HG03025 (cell line): ENCODE measurements around the gene CHCHD6.
A peak's percentile ranks its signal among the peaks of the same experiment; 100 is the strongest.

Experiments used
- ATAC-seq: cut with Tn5 transposase; IDR thresholded peaks from one replicate; pipeline ENCODE4 v1.9.1; 2021; ENCODE audit warnings: mild to moderate bottlenecking, moderate library complexity; ENCODE audit not compliant: unreplicated experiment, low FRiP score

Gene CHCHD6

DNA sequence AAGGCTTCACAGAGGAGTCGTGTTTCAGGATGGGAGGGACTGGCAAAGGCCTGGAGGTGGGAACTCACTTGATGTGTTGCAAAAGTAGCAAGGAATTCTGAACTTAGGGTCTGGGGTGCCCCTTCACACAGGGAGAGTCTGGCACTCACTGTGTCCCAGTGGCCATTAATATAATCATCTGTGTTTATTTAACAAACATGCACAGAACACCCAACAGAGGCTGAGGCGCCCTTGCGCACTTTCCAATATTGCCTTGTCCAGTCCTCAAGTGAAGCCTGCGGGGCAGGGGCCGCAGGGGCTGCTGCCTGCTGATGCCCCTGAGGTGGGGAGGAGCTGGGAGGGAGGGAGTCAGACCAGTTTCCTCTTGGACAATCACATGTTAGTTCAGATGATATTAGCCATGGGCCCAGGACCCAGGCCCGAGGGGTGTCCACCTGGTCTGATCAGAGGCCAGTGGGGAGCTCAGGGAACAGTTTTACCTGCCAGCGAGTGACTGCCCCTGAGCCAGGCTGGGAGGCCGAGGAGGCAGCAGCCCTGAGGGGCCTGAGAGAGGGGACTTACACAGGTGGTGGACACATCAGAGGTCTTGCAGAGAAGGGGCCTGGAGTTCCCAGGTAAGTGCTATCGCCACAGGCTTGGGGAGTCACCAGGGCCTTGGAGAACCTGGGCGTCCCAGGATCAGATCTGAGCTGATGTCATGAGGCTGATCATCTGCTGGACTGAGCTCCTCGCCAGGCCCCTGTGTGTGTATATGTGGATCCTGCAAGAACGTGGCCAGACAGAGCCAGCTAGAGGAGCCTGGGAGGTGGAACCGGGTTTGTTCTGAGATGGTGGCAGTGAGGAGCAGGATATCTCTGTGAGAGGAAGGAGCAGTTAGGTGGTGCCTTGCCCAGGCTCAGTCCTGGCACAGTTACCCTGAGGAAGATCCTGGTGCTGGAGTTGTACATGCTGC, 35.3 kb upstream of the CHCHD6 start:
- no peak for ATAC-seq

GRCh38 chr3:126671521-126671920, 32.5 kb upstream of the CHCHD6 start:
- ATAC-seq, result no peak

DNA sequence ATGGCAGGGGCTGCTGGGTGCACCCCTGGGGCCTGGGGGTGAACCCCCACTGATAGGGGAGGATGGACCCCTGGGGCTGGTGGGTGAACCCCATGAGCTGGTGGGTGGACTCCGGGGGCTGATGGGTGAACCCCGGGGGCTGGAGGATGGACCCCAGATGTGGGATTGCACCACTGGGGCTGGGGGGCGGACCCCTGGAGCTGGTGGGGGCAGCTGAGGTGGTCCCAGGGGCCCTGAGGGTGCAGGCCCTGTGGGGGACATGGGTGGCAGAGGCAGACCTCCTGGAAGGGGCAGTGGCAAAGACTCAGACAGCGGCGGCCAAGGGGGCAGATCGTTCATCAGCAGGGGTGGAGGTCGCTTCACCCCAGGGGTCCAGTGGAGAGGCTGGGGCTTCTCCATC, 31.7 kb upstream of the CHCHD6 start:
- ATAC-seq, result no peak

GRCh38 chr3:126672741-126673140, 31.3 kb upstream of the CHCHD6 start:
- ATAC-seq, result no peak

DNA sequence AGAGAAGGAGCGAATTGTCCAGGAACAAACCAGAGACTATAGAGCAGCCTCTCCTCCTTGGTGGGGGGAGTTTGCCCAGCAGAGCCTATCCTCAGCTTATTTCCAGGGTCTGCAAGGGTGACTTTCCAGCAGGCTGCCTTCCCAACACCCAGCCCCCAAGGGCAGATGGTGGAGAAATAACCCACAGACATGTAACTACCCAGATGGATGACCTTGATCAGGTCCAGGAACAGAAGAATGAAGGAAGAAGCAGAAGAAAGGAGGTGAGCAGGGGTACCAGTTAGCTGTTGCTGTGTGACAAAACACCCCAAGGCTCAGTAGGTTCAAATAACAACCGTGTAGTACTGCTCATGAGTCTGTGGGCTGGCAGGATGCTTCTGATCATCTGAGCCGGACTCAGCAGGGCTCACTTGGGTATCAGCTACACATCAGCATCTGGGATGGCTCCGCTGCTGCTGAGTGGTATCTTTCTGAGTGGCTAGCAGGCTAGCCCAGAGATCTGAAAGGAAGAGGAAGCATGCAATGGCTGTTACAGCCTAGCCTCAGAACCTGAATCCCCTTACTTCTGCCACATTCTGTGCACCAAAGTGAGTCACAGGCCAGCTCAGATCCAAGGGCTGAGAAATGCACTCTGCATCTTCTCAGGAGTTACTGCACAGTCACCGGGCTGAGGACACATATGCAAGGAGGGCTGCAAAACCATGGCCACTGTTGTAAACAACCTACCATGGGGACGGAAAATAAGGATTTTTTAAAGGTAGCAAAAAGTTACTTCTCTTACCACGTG, 26.9 kb upstream of the CHCHD6 start:
- ATAC-seq, result no peak

- ATAC-seq, result no peak
These were observed 26.1 kb upstream of the CHCHD6 start for GRCh38 chr3:126677862-126678503.

- peak; percentile 57 for ATAC-seq
These were observed 25.2 kb upstream of the CHCHD6 start for GRCh38 chr3:126678693-126679317.

GRCh38 chr3:126679318-126679751, 24.7 kb upstream of the CHCHD6 start:
- peak; percentile 41 for ATAC-seq

DNA sequence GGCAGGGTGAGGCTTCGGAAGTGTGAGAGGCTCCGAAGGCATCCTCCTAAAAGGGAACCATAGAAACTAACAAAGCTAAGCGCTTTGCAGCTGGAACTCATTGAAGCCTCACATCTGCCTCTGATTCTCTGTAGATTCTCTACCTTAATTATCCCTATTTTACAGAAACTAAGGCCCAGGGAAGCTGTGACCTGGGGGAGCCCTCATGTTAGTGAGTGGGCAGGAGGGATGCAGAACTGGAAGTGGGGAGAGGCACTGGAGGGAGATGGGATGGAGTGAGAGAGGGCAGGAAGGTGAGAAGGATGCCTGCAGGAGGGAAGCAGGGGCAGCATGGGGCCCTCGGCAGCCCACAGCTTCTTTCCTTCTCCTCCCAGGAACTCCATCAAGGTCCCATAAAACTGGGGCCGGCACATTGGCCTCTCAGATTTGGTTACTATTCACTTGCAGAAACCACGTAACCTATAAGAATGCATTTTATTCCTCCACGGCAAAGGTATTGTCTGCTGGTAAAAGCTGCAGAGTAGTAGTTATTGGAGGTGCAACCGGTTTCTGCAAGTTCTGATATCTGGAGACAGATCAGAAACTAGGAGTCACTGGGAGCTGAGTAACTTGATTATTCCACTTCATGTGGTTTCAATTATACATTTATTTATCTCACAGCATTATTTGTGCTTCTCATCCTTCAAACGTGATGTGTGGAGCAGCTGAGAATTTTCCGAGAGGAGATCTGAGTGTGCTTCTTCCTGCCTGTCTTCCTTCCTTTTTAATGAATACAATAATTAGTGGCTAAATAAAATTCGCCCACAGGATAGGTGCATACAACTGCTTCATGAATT, 24.0 kb upstream of the CHCHD6 start:
- ATAC-seq, result no peak

DNA sequence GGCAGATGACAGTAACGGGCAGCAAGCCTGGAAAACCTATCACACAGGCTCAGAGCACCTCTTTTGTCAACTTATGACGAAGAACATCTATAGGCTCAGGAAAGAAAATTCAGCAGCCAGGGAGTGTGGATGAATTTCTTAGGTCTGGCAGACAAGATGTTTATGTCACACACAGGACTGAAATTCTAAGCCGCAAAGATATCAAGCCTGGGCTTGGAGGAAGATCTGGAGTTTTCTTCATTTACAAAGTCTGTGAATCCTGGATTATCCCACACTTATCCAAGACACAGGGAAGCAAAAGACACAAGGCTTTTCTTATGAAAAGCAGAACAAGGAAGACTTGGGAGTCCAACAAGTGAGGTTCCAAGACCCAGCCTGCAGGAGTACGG, 23.4 kb upstream of the CHCHD6 start:
- ATAC-seq, result no peak

- ATAC-seq, result no peak
These were observed 22.0 kb upstream of the CHCHD6 start for GRCh38 chr3:126682009-126682408.

DNA sequence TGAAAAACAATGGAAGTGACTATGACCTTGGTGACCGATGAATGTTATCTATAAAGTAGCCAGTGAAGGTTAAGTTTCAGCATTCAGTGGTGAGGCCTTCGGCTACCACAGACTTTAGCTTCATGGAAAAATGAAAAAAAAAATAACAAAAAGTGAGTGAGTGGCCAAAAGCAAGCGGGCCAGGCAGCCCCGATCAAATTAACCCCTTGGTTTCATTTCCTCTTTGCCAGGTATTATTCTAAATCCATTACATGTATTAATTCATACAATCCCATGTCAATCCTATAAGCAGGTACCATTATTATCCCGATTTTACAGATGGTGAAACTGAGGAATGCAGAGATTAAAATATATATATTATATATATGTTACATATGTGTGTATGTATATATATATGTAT, 21.0 kb upstream of the CHCHD6 start:
- no peak for ATAC-seq

DNA sequence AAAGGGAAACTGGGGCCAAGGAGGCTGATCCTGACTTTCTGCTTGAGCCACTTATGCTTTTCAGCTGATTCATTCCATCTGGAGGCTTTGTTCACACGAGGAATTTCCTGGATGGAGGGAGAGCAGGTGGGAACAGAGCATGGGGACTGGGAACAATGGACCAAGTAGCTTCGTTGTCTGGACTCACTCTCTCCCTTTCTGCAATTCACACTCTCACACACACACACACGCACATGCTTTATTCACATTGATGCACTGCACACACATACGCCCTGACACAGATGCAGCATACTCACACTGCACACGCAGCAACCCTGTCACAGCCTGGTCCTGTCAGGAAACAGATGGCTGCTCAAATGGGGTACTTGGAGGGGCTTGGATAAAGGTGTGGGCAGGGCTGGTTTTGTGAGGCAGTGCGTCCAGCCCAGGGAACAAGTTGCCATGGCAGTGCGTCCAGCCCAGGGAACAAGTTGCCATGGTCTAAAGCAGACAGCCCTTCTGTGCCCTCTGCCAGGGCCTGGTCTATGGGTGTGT, 19.8 kb upstream of the CHCHD6 start:
- ATAC-seq, result no peak

- no peak for ATAC-seq
These were observed 19.0 kb upstream of the CHCHD6 start for GRCh38 chr3:126685021-126685420.

DNA sequence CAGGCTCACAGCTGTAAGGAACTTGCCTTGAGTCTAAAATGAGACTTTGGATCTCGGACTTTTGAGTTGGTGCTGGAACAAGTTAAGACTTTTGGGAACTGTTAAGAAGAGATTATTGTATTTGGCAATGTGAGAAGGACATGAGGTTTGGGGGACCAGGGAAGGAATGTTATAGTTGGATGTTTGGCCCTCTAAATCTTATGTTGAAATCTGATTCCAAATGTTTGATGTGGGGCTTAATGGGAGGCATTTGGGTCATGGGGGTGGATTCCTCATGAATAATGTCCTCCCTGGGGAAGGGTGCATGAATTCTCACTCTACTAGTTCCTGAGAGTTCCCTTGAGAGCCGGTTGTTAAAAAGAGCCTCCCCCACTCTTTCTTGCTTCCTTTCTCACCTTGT, 18.5 kb upstream of the CHCHD6 start:
- no peak for ATAC-seq

DNA sequence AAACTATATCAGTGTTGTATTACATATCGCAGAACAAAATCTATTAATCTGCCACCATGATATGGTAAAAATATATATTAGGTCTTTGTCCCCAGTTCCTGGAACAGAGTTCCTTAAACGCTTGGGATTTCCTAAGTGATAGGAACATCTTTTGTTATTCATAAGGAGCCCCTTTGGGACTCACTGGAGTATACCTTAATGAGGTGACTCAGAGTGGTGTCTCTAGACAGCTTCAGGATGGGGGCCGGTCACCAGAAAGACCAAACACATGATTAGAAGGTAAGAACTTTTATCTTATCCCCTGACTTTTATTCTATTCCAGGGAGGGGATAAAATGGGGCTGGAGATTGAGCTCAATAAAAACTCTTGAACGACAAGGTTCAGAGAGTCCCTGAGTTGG, 12.3 kb upstream of the CHCHD6 start:
- ATAC-seq, result no peak

GRCh38 chr3:126692858-126693257, 11.2 kb upstream of the CHCHD6 start:
- ATAC-seq, result no peak

GRCh38 chr3:126693921-126694320, 10.1 kb upstream of the CHCHD6 start:
- ATAC-seq, result no peak

GRCh38 chr3:126696701-126697267, 7.3 kb upstream of the CHCHD6 start:
- no peak for ATAC-seq
